GM21390 (cell line): ENCODE measurements around the gene LMBRD2.
A peak's percentile ranks its signal among the peaks of the same experiment; 100 is the strongest.
"Not testable (repeated sequence)": the region's sequence is repeated elsewhere in the genome, so short reads cannot be mapped to it uniquely, and the experiment has no call there.

Experiments
- ATAC-seq: cut with Tn5 transposase; IDR thresholded peaks from one replicate; pipeline ENCODE4 v1.9.1; 2021; ENCODE audit not compliant: unreplicated experiment

The LMBRD2 gene

GRCh38 chr5:36151434-36152323, at the start of gene LMBRD2, which contains the start of gene SKP2:
Gene LMBRD2, minus strand, starts transcription at chr5:36151887. Its CDS starts 8,538 bp downstream, at chr5:36143349.
Gene SKP2, plus strand, starts transcription at chr5:36152111. Its CDS starts 152 bp downstream, at chr5:36152263.
- ATAC-seq = peak; percentile 97

- ATAC-seq = no peak
These were observed 48.8 kb upstream of the LMBRD2 start for GRCh38 chr5:36200513-36200912.

GRCh38 chr5:36199620-36200019, 47.9 kb upstream of the LMBRD2 start:
- no peak for ATAC-seq

GRCh38 chr5:36198783-36199182, 47.1 kb upstream of the LMBRD2 start:
- not testable (repeated sequence) for ATAC-seq

GRCh38 chr5:36198281-36198680, 46.6 kb upstream of the LMBRD2 start:
- ATAC-seq = no peak

GRCh38 chr5:36193746-36194145, 42.1 kb upstream of the LMBRD2 start:
- no peak for ATAC-seq

- ATAC-seq = not testable (repeated sequence)
These were observed 32.7 kb upstream of the LMBRD2 start for GRCh38 chr5:36184408-36184807.

GRCh38 chr5:36181774-36182173, 30.1 kb upstream of the LMBRD2 start:
- ATAC-seq = no peak

GRCh38 chr5:36180556-36181350, 29.1 kb upstream of the LMBRD2 start:
- ATAC-seq = no peak

GRCh38 chr5:36179950-36180349, 28.3 kb upstream of the LMBRD2 start:
- no peak for ATAC-seq

GRCh38 chr5:36178524-36178890, 26.8 kb upstream of the LMBRD2 start:
- no peak for ATAC-seq

GRCh38 chr5:36177715-36178523, 26.2 kb upstream of the LMBRD2 start:
- ATAC-seq = no peak

GRCh38 chr5:36177154-36177553, 25.5 kb upstream of the LMBRD2 start:
- ATAC-seq = peak; percentile 98

- no peak for ATAC-seq
These were observed 23.4 kb upstream of the LMBRD2 start for GRCh38 chr5:36175043-36175442.

- ATAC-seq = no peak
These were observed 22.4 kb upstream of the LMBRD2 start for GRCh38 chr5:36174119-36174518.

- no peak for ATAC-seq
These were observed 21.7 kb upstream of the LMBRD2 start for GRCh38 chr5:36173426-36173825.

GRCh38 chr5:36172599-36172998, 20.9 kb upstream of the LMBRD2 start:
- ATAC-seq = no peak

GRCh38 chr5:36170832-36171424, 19.2 kb upstream of the LMBRD2 start:
- ATAC-seq = no peak

GRCh38 chr5:36168737-36169136, 17.1 kb upstream of the LMBRD2 start:
- ATAC-seq = no peak

- no peak for ATAC-seq
These were observed 12.8 kb upstream of the LMBRD2 start for GRCh38 chr5:36164461-36164860.
